ENCODE measurements around the gene YIPF2. TPM values are rescaled to one million over a fixed set of nuclear protein-coding genes. Genes with fewer than 3 reads are reported as not detected.
"Not testable (repeated sequence)": the region's sequence is repeated elsewhere in the genome, so short reads cannot be mapped to it uniquely, and the experiment has no call there.

The YIPF2 gene
- total RNA-seq, 1 experiment from 2014 or later: 126 TPM

- ChIA-PET CTCF (no interaction called here), POLR2A (ENCODE audit: unreplicated experiment) (no interaction called here)
- intact Hi-C loops (cut with micrococcal nuclease): no loop called here
- BruUV-seq (replicated peaks): no TSS peak
- ATAC-seq: peak; percentile 65
- no peak overlapping the region for H2AFZ ChIP-seq (ENCODE audit: low read length)
- no peaks in the 10 kb centered on the region for H3K79me2 ChIP-seq (ENCODE audit: low read length)
- TF ChIP-seq, protein P1, sequence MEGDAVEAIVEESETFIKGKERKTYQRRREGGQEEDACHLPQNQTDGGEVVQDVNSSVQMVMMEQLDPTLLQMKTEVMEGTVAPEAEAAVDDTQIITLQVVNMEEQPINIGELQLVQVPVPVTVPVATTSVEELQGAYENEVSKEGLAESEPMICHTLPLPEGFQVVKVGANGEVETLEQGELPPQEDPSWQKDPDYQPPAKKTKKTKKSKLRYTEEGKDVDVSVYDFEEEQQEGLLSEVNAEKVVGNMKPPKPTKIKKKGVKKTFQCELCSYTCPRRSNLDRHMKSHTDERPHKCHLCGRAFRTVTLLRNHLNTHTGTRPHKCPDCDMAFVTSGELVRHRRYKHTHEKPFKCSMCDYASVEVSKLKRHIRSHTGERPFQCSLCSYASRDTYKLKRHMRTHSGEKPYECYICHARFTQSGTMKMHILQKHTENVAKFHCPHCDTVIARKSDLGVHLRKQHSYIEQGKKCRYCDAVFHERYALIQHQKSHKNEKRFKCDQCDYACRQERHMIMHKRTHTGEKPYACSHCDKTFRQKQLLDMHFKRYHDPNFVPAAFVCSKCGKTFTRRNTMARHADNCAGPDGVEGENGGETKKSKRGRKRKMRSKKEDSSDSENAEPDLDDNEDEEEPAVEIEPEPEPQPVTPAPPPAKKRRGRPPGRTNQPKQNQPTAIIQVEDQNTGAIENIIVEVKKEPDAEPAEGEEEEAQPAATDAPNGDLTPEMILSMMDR (conservative IDR thresholded peaks at IDR 0.05; ENCODE audit: low read depth, low read length): no peak
- TF ChIP-seq EZH2phosphoT487 (IDR thresholded peaks at IDR 0.05; ENCODE audit: borderline replicate concordance, low read length) (no peak), EZH2 (IDR thresholded peaks at IDR 0.05; ENCODE audit: low read length, unreplicated experiment) (no peak)
- DNase-seq: peak; percentile 97
- H3K9me2 ChIP-seq (replicated peaks; ENCODE audit: low read length): no peaks in the 10 kb centered on the region
- H3K9ac ChIP-seq (ENCODE audit: low read length): no peak overlapping the region
- H3K27me3 ChIP-seq (ENCODE audit: low read length): no peaks in the 10 kb centered on the region
- peaks cover 5% of the 10 kb centered on the region for H3F3A ChIP-seq (ENCODE audit: low read length, unreplicated experiment)
- no peaks in the 10 kb centered on the region for H3K9me3 ChIP-seq (ENCODE audit: low read length)
- H3K27ac ChIP-seq (ENCODE audit: low read length): peak overlapping the region; percentile 44
- H3K4me1 ChIP-seq (ENCODE audit: insufficient read depth, low read length): peaks cover 27% of the 10 kb centered on the region
- H4K20me1 ChIP-seq (ENCODE audit: low read length): no peaks in the 10 kb centered on the region
- peak overlapping the region; percentile 52 for H3K4me2 ChIP-seq (ENCODE audit: low read length)
- H3K36me3 ChIP-seq (ENCODE audit: low read depth, low read length): no peaks in the 10 kb centered on the region
- peak overlapping the region; percentile 3; the same call in 1 of the 2 replicates for H3K4me3 ChIP-seq (ENCODE audit: low read length)
Measured at GRCh38 chr19:10952809-10953208, 24.4 kb upstream of the YIPF2 start.

DNA sequence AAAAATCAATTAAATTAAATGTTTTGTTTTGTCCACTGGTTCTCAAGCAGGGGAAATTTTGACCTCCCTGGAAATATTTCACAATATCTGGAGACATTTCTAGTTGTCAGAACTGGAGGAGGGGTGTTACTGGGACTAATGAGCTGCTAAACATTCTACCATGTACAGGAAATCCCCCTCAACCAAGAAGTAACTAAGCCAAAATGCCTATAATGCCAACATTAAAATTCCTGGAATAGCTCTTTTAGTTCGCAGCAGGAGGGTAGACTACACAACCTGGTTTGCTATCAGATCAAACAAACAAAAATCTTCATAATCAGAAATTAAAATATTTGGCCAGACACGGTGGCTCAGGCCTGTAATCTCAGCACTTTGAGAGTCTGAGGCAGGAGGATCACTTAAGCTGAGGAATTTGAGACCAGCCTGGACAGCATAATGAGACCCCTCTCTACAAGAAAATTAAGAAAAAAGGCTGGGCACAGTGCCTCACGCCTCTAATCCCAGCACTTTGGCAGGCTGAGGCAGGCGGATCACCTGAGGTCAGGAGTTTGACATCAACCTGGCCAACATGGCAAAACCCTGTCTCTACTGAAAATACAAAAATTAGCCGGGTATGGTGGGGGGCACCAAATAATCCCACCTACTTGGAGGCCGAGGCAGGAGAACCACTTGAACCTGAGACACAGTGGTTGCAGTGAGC, 18.7 kb upstream of the YIPF2 start:
- no peak for DNase-seq
- H3K27ac ChIP-seq (ENCODE audit: low read length): no peak overlapping the region
- no peak overlapping the region for H2AFZ ChIP-seq (ENCODE audit: low read length)
- H3K79me2 ChIP-seq (ENCODE audit: low read length): no peaks in the 10 kb centered on the region
- H3K36me3 ChIP-seq (ENCODE audit: low read depth, low read length): no peaks in the 10 kb centered on the region
- ATAC-seq: no peak
- H3K9me2 ChIP-seq (replicated peaks; ENCODE audit: low read length): no peaks in the 10 kb centered on the region
- POLR2A ChIA-PET (ENCODE audit: unreplicated experiment): no interaction called here
- no peaks in the 10 kb centered on the region for H3K27me3 ChIP-seq (ENCODE audit: low read length)
- H4K20me1 ChIP-seq (ENCODE audit: low read length): no peaks in the 10 kb centered on the region
- no peak overlapping the region for H3K9ac ChIP-seq (ENCODE audit: low read length)
- no peak overlapping the region for H3K4me3 ChIP-seq (ENCODE audit: low read length)
- H3K4me2 ChIP-seq (ENCODE audit: low read length): no peak overlapping the region
- no peaks in the 10 kb centered on the region for H3K9me3 ChIP-seq (ENCODE audit: low read length)
- no TSS peak for BruUV-seq (replicated peaks)
- H3F3A ChIP-seq (ENCODE audit: low read length, unreplicated experiment): no peaks in the 10 kb centered on the region
- CTCF ChIA-PET: no interaction called here
- intact Hi-C loops (cut with micrococcal nuclease): no loop called here
- peaks cover 1% of the 10 kb centered on the region for H3K4me1 ChIP-seq (ENCODE audit: insufficient read depth, low read length)
- no peak for TF ChIP-seq EZH2 (IDR thresholded peaks at IDR 0.05; ENCODE audit: low read length, unreplicated experiment)
- TF ChIP-seq, protein P1 (conservative IDR thresholded peaks at IDR 0.05; ENCODE audit: low read depth, low read length): no peak
- TF ChIP-seq EZH2phosphoT487 (IDR thresholded peaks at IDR 0.05; ENCODE audit: borderline replicate concordance, low read length): no peak

DNA sequence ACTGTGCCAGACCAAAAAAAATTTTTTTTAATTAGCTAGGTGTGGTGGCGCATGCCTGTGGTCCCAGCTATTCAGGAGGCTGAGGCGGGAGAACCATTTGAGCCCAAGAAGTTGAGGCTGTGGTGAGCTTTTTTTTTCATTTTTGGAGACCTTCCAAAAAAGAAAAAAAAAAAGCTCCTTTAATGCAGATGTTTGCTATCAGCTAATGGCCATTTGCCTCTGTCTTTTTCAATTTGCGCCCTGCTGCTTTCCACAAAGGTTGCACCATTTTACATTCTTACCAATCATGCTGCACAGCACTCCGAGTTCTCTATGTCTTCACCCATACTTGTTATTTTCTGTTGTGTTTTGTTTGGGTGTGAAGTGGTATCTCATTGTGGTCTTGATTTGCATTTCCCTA, 16.8 kb upstream of the YIPF2 start:
- H3K27me3 ChIP-seq (ENCODE audit: low read length): no peaks in the 10 kb centered on the region
- no peak overlapping the region for H3K4me3 ChIP-seq (ENCODE audit: low read length)
- DNase-seq: no peak
- no peak overlapping the region for H3K9ac ChIP-seq (ENCODE audit: low read length)
- peaks cover 4% of the 10 kb centered on the region for H3K4me1 ChIP-seq (ENCODE audit: insufficient read depth, low read length)
- ATAC-seq: no peak
- no peaks in the 10 kb centered on the region for H3F3A ChIP-seq (ENCODE audit: low read length, unreplicated experiment)
- TF ChIP-seq EZH2 (IDR thresholded peaks at IDR 0.05; ENCODE audit: low read length, unreplicated experiment): no peak
- no peak for TF ChIP-seq EZH2phosphoT487 (IDR thresholded peaks at IDR 0.05; ENCODE audit: borderline replicate concordance, low read length)
- TF ChIP-seq, protein P1 (conservative IDR thresholded peaks at IDR 0.05; ENCODE audit: low read depth, low read length): no peak
- no peaks in the 10 kb centered on the region for H3K9me2 ChIP-seq (replicated peaks; ENCODE audit: low read length)
- H3K9me3 ChIP-seq (ENCODE audit: low read length): no peaks in the 10 kb centered on the region
- BruUV-seq (replicated peaks): no TSS peak
- POLR2A ChIA-PET (ENCODE audit: unreplicated experiment): interaction anchor here (0.7 kb wide), 1 partner anchor 135 kb away, joined by 3 read pairs; no protein-coding TSS in a partner anchor
- intact Hi-C loops (cut with micrococcal nuclease): no loop called here
- CTCF ChIA-PET: no interaction called here
- no peaks in the 10 kb centered on the region for H4K20me1 ChIP-seq (ENCODE audit: low read length)
- H3K79me2 ChIP-seq (ENCODE audit: low read length): no peaks in the 10 kb centered on the region
- H2AFZ ChIP-seq (ENCODE audit: low read length): no peak overlapping the region
- no peak overlapping the region for H3K27ac ChIP-seq (ENCODE audit: low read length)
- no peaks in the 10 kb centered on the region for H3K36me3 ChIP-seq (ENCODE audit: low read depth, low read length)
- H3K4me2 ChIP-seq (ENCODE audit: low read length): no peak overlapping the region

GRCh38 chr19:10943412-10943811, 15.0 kb upstream of the YIPF2 start:
- CTCF ChIA-PET: interaction anchor here (0.6 kb wide), 1 partner anchor 55 kb away, joined by 4 read pairs; no protein-coding TSS in a partner anchor
- intact Hi-C loops (cut with micrococcal nuclease): not testable (repeated sequence)

More at GRCh38 chr19:10943412-10943811, 15.0 kb upstream of the YIPF2 start:
- H3K9me2 ChIP-seq (replicated peaks; ENCODE audit: low read length); H3K4me3 ChIP-seq (ENCODE audit: low read length); H3K36me3 ChIP-seq (ENCODE audit: low read depth, low read length); H3K79me2 ChIP-seq (ENCODE audit: low read length); H2AFZ ChIP-seq (ENCODE audit: low read length); H3F3A ChIP-seq (ENCODE audit: low read length, unreplicated experiment); H4K20me1 ChIP-seq (ENCODE audit: low read length); H3K9ac ChIP-seq (ENCODE audit: low read length); H3K9me3 ChIP-seq (ENCODE audit: low read length); DNase-seq; POLR2A ChIA-PET (ENCODE audit: unreplicated experiment); H3K4me2 ChIP-seq (ENCODE audit: low read length); H3K27me3 ChIP-seq (ENCODE audit: low read length); BruUV-seq (replicated peaks); H3K27ac ChIP-seq (ENCODE audit: low read length); ATAC-seq: not testable (repeated sequence)
- peaks cover 18% of the 10 kb centered on the region for H3K4me1 ChIP-seq (ENCODE audit: insufficient read depth, low read length)

Data from PC-3 (cell line).